22Rv1 (cell line): ENCODE results near the gene CDKAL1.

Experiments
- H3K27ac ChIP-seq: fragments of 450-650 bp; 2 replicates; pipeline ENCODE4 v1.5.1; 2017
- CTCF ChIP-seq: fragments of 450-650 bp; IDR thresholded peaks from 2 replicates; pipeline ENCODE4 v1.5.1; 2017; ENCODE audit warnings: mild to moderate bottlenecking
- ZFX ChIP-seq: fragments of 450-650 bp; IDR thresholded peaks from 2 replicates; pipeline ENCODE4 v1.6.1; 2017; ENCODE audit warnings: antibody characterized with exemption, borderline replicate concordance

The CDKAL1 gene

GRCh38 chr6:21132856-21133838 is 598.9 kb downstream of the CDKAL1 start:
- no peak for TF ChIP-seq ZFX
- H3K27ac ChIP-seq = no peak overlapping the region

GRCh38 chr6:21133901-21134300 is 599.6 kb downstream of the CDKAL1 start:
- H3K27ac ChIP-seq = no peak overlapping the region
- TF ChIP-seq ZFX (no peak), CTCF (no peak)

DNA sequence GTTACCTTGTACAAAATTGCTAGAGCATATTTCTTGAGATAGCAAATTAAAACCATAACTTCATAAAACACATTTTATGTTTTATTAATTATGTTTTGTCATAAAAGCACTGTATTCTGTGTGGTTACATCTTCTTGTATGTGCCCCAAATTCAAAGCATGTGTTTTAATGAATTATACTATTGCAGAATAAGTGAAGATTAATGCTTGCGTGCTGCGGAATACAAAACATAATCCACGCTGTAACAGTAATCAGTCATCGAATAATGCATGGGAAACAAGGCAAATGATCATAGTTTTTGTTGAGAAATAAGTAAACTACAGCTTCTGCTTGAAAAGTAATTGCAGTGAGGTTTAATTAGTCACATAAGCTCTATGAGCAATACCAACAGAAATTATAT is 600.1 kb downstream of the CDKAL1 start:
- TF ChIP-seq CTCF (no peak), ZFX (no peak)
- H3K27ac ChIP-seq = no peak overlapping the region

- TF ChIP-seq ZFX = no peak
- no peak for TF ChIP-seq CTCF
- no peak overlapping the region for H3K27ac ChIP-seq
Observed at GRCh38 chr6:21135484-21136013, 601.3 kb downstream of the CDKAL1 start.

DNA sequence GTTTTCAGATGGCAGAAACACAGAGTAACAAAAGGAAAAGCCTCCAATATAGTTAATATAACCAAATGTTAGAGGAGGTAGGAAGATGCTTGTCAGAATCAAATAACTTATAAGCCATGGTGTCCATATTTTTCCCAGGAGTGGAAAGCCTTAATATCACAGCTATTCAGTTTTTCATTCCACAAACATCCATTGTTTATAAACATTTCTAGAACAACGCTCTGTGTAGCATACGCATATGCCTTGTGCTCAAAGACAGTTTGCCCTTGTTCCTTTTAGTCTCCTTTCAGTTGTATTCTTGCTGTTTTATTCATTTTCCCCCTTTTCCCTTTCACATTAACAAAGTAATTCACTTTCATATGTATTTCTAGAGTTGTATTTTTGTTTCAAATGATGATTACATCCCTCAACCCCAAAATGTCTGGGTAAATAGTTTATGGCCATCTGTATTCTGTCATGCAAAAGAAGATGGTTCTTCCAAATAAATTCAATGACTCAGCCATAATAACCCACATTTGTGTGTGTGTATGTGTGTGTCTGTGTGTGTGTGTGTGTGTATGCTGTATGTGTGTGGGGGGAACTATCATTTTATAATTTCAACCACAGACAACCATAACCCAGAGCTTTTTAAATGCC is 603.6 kb downstream of the CDKAL1 start:
- TF ChIP-seq CTCF (no peak), ZFX (no peak)
- H3K27ac ChIP-seq = no peak overlapping the region

- no peak overlapping the region for H3K27ac ChIP-seq
- TF ChIP-seq ZFX = no peak
- TF ChIP-seq CTCF = no peak
Observed at GRCh38 chr6:21138336-21139069, 604.2 kb downstream of the CDKAL1 start.

- no peak overlapping the region for H3K27ac ChIP-seq
- TF ChIP-seq CTCF = no peak
- TF ChIP-seq ZFX = no peak
Observed at GRCh38 chr6:21140966-21141365, 606.7 kb downstream of the CDKAL1 start.
